GM21515 (cell line): ENCODE measurements around the gene TMEM235.

ENCODE experiments used
- ATAC-seq: cut with Tn5 transposase; IDR thresholded peaks from one replicate; pipeline ENCODE4 v1.9.1; 2021; ENCODE audit not compliant: unreplicated experiment

TMEM235 gene

GRCh38 chr17:78253946-78254672 lies 22.7 kb downstream of the TMEM235 start:
- ATAC-seq, result peak; percentile 44

- no peak for ATAC-seq
Measured at GRCh38 chr17:78255029-78255656, 23.7 kb downstream of the TMEM235 start.

GRCh38 chr17:78255953-78256706 lies 24.7 kb downstream of the TMEM235 start:
- no peak for ATAC-seq

- no peak for ATAC-seq
Measured at GRCh38 chr17:78256707-78257591, 25.5 kb downstream of the TMEM235 start.

GRCh38 chr17:78257810-78258322 lies 26.4 kb downstream of the TMEM235 start:
- no peak for ATAC-seq

GRCh38 chr17:78258323-78259191 lies 27.1 kb downstream of the TMEM235 start:
- ATAC-seq, result no peak

GRCh38 chr17:78259192-78259554 lies 27.7 kb downstream of the TMEM235 start:
- ATAC-seq, result no peak

GRCh38 chr17:78263063-78263735 lies 31.8 kb downstream of the TMEM235 start:
- ATAC-seq, result no peak

GRCh38 chr17:78263736-78264340 lies 32.4 kb downstream of the TMEM235 start:
- no peak for ATAC-seq

- ATAC-seq, result no peak
Measured at GRCh38 chr17:78264590-78264989, 33.2 kb downstream of the TMEM235 start.

GRCh38 chr17:78265121-78265520 lies 33.7 kb downstream of the TMEM235 start:
- no peak for ATAC-seq

GRCh38 chr17:78266231-78266631 lies 34.8 kb downstream of the TMEM235 start:
- no peak for ATAC-seq

GRCh38 chr17:78266771-78267170 lies 35.3 kb downstream of the TMEM235 start:
- ATAC-seq, result no peak

GRCh38 chr17:78267253-78268073 lies 36.0 kb downstream of the TMEM235 start:
- ATAC-seq, result no peak

GRCh38 chr17:78268191-78268874 lies 36.9 kb downstream of the TMEM235 start:
- no peak for ATAC-seq

GRCh38 chr17:78268951-78269905 lies 37.8 kb downstream of the TMEM235 start:
- no peak for ATAC-seq
